Ecto neural progenitor cell (in vitro differentiated cells): Measurements from ENCODE around the gene FFAR1.

Experiments
- DNase-seq: peaks from one replicate; pipeline ENCODE4 v3.0.0-alpha.2; 2018; ENCODE audit warnings: low spot score

The FFAR1 gene

DNA sequence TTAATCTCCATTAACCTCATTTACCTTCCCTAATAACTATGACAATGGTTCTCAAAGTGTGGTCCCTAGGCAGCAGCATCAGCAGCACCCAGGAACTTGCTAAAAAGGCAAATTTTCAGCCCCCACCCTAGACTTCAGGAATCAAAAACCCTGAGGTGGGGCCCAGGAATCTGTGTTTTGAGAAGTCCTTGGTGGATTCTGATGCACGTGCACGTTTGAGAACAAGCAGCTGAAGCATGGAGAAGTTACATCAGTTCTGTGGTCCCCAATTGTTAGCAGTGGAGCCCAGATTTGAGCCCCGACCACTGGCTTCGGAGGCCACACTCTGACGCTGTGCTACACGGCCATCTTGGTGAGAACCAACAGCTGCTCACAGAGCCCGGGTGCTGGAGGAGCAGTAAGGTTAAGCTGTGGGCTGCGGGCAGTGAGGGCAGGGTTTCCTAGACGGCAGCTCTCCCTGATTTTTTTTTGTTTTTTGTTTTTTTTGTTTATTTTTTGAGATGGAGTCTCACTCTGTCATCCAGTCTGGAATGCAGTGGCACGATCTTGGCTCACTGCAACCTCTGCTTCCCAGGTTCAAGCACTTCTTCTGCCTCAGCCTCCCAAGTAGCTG, 32.7 kb upstream of the FFAR1 start:
- no peak for DNase-seq

DNA sequence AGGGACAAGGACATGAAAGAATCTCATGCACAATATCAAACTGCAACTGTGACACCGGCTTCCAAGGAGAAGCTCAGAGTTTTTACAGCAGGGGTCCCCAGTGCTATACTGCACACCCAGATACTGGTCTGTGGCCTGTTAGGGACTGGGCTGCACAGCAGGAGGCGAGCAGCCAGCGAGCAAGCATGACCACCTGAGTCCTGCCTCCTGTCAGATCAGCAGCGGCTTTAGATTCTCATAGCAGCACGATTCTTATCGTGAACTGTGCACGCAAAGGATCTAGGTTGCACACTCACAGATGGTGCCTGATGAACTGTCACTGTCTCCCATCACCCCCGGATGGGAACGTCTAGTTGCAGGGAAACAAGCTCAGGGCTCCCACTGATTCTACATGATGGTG, 31.8 kb upstream of the FFAR1 start:
- DNase-seq, result no peak

DNA sequence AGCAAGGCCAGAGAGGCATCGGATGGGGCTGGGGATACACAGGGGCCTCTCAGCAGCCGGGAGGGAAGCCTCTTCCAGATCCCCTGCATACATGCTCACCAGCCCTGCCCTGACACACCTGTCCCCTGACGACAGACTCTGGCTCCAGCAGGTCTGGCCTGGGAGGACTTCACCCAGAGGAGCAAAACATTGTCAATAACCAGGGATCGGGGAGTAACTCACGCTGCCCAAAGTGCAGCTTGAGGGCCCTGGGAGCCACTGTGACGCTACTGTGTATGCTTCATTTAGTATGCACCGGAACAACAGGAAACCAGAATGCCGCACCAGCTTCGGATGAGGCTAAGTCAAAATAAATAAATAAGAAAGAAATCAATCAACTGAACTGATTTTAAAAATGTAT, 31.1 kb upstream of the FFAR1 start:
- no peak for DNase-seq

DNA sequence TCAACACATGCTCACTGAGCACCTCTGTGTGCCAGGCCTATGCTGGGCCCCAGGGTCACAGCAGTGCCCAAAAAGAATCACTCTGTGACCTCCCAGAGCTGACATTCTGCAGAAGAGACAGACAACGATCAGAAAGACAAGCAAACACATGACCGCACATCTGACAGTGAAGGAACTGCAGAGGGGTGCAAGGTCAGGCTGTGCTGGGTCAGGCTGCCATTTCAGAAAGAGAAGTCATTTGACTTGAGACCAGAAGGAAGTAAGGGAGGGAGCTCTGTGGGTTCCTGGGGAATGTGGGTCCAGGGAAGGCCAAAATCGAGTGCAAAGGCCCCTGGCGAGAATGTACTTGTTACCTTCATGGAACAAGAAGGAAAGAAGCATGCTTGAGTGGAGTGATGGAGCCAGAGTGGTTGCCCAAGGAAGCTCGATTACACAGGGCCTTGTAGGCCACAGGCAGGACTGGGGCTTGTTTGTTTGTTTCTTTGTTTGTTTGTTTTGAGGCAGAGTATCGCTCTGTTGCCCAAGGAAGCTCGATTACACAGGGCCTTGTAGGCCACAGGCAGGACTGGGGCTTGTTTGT, 30.1 kb upstream of the FFAR1 start:
- DNase-seq, result no peak

DNA sequence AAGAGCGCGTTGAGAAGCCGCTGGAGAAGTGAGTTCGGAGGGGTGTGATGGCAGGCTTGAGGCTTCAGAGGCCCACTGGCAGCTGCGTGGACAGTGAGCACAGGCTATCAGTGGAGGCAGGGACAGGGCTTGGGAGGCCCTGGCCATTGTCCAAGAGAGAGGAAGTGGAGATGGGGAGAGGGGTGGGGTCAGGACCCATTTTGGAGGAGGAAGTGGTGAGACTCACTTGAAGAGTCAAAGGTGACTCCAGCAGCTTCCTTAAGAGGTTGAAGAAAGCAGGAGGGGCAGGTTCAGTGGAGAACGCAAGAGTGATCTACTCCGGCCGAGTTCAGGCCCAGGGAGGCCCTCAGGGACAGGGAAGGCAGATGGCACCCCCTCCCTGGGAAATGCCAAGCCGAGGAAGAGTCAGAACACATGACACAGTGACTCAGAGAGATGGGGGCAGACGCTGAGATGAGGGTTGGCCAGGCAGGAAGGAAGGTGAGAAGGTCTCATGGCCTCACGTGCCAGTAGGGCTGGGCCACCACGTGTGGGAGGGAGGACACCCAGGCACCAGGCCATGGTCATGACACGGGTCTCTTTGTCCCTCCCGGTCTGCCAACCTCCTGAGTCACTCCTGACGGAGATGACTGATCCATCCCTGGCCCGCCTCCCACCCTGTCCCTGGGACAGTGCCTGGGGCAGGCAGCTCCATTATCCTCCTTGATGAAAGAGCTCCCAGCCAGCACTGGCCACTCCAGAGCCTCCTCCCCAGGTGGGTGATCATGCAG, 28.8 kb upstream of the FFAR1 start:
- no peak for DNase-seq

DNA sequence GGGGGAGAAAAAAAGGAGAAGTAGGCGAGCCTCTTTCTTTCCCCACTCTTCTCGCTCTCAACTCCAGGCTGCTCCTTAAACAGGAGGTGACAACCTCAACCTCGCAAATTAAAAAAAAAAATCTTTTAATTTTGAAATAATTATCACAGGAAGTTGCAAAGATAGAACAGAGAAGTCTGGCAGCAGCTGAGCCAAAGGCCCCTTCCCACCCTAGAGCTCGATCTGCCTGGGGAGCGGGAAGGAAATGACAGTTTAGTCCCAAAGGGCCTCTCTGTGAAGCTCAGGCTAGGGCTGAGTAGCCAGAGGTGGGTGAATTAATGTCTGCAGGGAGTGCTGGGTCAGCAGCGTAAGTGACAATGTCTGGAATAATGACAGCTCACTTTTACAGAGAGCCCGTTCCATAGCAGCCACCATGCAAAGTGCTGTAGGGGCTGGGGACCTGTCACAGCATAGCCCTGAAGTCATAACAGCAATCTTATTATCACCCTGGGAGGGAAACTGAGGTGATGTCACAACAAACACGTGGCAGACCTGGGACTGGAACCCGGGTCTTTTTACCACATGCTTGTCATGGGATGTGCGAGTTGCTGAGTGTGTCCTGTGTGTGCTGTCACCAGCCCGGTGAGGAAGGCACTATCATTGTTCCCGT, 27.5 kb upstream of the FFAR1 start:
- DNase-seq, result no peak

DNA sequence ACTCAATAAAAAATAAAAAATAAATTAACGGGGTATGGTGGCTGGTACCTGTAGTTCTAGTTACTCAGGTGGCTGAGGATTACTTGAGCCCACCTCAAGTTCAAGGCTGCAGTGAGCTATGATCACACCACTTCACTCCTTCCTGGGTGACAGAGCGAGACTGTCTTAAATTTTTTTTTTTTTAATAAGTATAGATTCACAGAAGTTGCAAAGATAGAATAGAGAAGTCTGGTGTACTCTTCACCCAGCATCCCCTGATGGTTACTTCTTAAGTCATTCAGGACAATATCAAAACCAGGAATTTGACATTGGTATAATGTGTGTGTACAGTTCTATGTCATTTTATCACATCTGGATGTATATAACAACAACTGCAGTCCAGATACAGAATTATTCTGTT, 26.4 kb upstream of the FFAR1 start:
- DNase-seq, result no peak

DNA sequence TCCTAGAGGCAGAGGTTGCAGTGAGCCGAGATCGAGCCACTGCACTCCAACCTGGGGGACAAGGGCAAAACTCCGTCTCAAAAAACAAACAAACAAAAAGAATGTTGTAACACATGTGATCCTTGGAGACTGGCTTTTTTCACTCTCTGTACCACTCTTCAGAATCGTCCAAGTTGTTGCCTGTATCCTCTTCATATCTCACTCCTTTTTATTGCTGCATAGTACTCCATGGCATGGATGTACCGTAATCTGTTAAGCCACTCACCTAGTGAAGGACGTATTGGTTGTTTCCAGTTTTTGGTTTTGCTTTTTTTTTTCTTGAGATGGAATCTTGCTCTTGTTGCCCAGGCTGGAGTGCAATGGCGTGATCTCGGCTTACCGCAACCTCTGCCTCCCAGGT, 25.7 kb upstream of the FFAR1 start:
- no peak for DNase-seq

DNA sequence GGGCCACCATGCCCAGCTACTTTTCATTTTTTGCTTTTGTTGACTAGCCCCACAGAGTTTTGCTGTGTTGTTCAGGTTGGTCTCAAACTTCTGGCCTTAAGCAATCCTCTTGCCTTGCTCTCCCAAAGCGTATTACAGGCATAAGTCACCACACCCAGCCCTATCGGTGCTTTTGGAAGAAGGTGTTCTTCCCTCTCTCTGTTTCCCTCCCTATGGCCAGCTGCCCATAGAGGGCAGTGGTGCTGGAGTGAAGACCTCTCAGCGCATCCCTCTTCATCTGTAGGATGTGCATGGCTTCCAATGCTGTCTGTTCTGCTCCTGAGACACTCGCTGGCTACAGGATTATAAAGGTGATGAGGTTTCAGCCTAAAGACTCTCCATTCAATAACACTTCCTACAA, 20.1 kb upstream of the FFAR1 start:
- no peak for DNase-seq

DNA sequence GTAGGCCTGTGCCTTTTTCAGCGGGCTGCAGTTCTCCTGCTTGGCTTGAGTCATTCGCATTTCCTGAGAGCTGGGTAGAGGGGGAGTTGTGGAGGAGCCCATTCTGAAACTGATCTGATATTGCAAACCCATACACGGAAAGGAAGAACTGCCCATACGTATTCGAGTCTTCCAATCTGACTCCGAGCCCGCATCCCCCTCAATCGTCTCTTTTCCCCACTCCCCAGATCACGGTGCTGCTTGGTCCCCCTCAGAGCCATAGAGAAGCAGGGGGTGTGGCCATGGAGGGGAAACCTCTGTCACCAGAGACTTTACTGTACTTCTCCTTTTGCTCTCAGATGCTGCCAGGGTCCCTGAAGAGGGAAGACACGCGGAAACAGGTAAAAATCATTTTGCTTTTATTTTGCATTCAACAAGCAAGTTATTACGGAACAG, 18.8 kb upstream of the FFAR1 start, which contains the start of gene CD22:
TSS of gene CD22 (plus strand) at position 337 of the 435 bp plus-strand sequence. CDS start 2,854 bp downstream, outside the sequence.
- no peak for DNase-seq

DNA sequence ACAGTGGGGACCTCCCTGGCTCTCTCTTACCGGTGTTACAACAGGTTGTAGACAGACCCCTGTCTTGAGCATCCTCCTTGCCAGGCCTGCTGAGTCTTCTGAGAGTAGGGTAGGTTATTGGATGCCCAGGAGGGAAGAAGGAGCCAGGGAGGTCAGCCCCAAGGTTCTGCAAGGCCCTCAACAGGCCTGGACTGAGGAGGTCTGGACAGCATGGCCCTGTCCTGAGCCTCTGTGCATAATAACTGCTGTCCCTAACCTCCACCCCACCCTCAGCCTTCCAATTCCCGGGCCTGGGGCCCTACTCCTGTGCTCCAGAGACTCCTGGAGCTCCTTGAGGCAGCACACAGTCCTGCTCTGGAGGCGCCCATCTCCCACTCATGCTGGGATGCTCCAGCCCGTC, 18.4 kb upstream of the FFAR1 start:
- no peak for DNase-seq

DNA sequence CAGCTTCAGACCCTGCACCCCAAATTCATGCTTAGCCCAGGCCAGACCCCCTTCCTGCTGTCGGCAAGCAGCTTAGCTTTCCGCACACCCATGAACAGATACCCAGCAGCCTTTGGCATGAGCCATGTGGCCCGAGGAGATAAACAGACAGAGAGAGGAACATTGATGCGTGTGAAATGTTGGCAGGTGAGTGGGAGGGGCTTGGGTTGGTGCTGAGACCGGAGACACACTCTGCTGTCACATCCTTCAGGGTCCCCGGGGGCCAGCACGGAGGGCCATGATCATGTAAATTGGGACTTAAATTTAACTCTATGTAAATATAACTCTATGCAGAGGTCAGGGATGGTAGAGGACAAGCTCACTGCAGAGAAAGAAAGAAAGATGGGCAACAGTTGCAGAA, 17.2 kb upstream of the FFAR1 start:
- no peak for DNase-seq

DNA sequence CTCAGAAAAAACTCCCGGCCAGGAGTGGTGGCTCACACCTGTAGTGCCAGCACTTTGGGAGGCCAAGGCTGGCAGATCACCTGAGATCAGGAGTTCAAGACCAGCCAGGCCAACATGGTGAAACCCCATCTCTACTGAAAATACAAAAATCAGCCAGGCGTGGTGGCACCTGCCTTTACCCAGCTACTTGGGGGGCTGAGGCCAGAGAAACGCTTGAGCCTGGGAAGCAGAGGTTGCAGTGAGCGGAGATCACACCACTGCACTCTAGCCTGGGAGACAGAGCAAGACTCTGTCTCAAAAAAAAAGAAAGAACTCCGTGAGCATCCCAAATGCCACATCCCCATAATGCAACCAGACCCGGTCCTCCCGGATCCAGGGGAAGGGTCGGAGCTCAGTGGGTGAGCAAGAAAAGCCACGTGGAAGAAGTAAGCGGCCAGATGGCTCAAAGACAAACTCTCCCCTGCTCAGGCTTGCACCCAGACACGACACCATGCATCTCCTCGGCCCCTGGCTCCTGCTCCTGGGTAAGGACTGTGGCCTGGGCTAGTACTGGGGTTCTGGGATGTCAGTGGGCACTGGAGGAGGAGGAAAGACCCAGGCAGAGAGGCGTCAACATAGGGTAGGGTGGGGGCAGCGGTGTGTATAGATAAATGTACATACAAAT, 16.0 kb upstream of the FFAR1 start:
- DNase-seq, result no peak

DNA sequence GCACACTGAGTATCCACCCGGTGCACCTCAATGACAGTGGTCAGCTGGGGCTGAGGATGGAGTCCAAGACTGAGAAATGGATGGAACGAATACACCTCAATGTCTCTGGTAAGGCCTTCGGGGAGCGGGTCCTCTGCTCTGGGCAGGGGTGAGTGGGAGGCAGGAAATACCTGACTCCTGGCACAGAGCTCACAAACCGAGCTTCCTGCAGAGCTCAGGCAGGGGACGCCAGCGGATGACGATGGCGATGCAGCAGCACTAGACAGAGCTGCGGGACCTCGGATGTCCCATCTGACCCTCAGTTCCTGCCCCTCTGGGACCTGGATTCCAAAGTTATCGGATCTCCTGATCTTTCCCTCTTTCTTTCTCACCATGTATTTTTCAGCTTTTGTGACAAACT, 14.9 kb upstream of the FFAR1 start:
- DNase-seq, result no peak

DNA sequence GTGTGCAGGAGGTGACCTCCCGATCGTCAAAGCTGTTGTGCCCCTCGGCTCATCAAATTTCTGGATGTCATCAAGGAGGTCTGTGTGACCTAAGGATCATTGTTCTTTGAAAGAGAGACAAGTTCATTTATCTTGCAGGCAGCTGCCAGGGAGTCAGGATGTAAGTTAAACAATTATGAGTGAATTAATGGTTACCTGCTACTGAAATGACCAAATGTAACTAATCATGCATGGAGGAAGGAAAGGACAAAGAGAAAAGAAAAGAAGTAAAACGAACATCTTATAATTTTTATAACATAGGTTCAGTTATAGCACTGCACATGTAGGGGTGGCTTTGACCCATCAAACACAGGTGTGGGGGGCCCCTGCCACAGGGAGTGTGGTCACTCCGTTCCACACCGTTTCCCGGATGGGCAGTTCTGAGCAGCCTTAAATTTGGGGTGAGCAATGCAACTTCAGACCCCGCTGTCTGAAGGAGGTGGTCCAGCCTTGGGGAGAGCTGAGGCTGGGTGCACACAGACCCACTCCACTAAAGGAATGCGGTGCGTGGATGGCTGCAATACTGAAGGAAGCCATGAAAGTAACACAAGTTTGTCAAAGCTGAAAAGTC, 13.5 kb upstream of the FFAR1 start:
- no peak for DNase-seq

DNA sequence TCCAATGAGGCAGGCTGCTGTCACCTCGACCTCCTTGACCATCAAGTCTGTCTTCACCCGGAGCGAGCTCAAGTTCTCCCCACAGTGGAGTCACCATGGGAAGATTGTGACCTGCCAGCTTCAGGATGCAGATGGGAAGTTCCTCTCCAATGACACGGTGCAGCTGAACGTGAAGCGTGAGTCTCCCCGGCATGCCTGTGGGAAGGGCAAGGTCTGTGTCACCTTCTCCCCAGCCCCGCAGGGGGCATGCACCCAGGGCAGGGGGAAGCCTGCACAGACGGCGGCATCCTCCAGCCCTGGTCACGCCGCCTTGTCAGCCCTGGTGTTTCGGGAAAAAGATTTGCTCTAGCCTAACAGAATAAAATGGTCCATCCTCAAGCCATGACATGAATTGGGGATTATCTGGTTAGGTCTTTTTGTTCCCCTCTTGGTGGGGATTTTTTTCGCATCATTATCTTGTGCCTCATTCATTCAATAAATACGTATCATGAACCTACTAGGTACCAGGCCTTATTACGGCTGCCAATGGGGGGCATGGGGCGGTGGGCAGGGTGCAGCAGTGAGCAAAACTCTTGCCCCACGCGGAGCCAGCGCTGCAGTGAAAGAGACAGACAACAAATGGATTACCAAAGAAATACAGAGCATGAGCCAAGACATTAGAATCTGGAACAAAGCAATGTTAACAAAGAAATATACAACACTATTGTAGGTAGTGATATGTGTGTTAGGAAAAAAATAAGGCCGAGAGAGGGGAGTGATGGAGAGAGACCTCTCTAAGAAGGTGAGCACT, 11.3 kb upstream of the FFAR1 start:
- DNase-seq, result no peak

DNA sequence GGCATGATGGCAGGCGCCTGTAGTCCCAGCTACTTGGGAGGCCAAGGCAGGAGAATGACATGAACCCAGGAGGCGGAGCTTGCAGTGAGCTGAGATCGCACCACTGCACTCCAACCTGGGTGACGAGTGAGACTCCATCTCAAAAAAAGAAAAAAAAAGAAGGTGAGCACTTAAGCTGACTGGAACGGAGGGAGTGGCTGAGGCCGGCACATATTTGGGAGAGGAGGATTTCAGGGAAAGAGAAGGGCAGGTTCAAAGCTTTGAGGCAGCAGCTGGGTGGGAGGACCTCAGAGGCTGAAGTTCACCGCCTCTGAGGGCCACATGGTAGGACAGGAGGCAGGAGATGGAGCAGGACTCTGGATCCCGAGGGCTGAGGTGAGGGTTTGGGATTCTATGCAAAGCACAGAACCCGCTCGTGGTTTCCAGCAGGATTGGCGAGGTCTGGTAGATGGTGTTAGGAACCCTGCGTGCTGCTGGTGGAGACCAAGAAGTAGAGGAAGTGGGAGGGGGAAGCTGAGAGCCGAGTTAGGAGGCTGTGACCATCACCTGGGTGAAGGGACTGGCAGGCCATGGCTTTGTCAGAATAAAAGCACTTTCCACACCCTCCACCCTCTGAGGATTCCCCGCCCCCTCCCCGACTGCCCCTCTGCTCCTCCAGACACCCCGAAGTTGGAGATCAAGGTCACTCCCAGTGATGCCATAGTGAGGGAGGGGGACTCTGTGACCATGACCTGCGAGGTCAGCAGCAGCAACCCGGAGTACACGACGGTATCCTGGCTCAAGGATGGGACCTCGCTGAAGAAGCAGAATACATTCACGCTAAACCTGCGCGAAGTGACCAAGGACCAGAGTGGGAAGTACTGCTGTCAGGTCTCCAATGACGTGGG, 10.4 kb upstream of the FFAR1 start:
- no peak for DNase-seq

DNA sequence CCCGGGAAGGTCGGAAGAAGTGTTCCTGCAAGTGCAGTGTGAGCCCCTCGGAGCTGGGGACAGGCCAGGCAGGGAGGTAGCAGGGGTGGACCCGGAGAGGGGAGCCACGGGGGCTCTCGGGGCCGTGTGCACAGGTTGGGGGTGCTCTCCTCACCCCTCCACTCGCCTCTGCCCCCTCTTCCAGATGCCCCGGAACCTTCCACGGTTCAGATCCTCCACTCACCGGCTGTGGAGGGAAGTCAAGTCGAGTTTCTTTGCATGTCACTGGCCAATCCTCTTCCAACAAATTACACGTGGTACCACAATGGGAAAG, 9.8 kb upstream of the FFAR1 start:
- DNase-seq, result no peak

DNA sequence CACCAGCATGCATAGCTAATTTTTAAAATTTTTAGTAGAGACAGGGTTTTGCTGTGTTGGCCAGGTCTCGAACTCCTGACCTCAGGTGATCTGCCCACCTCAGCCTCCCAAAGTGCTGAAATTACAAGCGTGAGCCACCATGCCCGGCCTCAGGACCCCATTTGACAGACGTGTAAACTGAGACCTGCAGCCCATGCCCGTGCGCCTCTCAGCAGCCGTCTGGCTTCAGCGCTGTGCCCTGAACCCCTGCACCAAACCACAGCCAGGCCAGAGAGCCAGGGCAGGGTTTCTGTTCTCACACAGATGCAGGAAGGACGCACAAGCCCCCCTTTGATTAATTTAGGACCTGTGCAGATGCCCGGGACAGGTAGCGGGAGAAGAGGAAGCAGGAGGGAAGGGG, 7.3 kb upstream of the FFAR1 start:
- DNase-seq, result no peak

DNA sequence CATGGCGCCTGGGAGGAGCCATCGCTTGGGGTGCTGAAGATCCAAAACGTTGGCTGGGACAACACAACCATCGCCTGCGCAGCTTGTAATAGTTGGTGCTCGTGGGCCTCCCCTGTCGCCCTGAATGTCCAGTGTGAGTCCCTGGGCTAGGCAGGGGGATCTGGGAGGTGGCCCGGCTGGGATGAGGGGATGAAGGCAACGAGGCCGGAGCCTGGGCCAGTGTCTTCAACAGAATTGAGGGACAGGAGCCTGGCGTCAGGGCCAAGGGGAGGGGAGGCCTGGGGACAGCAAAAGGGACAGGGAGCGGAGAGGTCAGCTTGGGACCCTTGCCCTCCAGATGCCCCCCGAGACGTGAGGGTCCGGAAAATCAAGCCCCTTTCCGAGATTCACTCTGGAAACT, 6.7 kb upstream of the FFAR1 start:
- no peak for DNase-seq
